HG03108 (cell line): ENCODE results near the gene NUMA1.

Source experiments
- ATAC-seq: cut with Tn5 transposase; IDR thresholded peaks from one replicate; pipeline ENCODE4 v1.9.1; 2021; ENCODE audit warnings: moderate library complexity; ENCODE audit not compliant: unreplicated experiment

Gene NUMA1

DNA sequence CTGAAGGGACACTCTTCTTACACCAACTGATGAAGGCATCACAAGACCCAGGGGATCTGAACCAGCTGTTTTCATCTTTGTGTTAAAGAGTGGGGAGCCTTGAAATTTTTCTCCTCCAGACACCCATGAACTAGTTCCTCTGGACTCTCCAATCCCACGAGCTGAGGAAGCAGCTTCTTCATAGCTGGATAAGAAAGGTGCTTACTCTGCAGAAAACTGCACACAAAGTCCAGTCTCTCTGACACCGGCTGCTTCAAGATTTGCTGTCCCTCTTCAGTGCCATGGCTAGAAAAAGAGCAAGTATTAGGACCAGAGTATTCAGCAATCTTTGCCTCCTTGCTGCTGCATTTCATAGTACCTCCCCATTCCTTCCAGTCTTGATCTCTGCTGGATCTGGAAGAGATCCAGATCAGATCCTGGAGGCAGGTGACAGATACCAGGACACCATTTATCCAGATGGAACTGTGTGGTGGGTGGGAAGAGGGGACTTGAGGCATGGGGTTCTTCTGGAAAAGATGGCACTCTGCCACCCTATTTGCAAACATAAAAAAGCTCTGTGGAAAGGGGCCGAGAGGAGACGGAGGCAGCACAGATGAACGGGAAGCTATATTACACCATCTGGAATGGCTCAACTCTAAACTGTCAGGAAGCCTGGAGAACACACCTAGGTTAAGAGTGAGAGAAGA, 56.1 kb downstream of the NUMA1 start:
- no peak for ATAC-seq

DNA sequence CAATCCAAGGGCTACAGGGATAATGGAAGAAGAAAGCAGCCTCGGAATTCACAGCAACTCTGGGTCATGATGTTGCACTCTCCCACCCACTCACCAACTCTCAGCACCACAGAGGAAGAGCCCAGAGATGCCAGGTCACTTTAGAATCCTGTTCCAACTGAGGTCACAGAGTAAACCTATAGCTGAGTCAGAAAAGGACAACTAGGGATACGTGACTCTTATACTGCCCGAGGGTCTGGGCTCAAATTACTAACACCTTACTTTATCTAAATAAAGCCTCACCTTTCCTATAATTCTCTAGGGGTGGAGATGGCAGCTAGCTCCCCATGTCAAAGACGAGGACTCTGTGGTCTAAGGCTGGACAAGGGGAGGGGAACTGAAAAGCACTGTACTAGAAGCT, 57.0 kb downstream of the NUMA1 start:
- ATAC-seq = no peak

DNA sequence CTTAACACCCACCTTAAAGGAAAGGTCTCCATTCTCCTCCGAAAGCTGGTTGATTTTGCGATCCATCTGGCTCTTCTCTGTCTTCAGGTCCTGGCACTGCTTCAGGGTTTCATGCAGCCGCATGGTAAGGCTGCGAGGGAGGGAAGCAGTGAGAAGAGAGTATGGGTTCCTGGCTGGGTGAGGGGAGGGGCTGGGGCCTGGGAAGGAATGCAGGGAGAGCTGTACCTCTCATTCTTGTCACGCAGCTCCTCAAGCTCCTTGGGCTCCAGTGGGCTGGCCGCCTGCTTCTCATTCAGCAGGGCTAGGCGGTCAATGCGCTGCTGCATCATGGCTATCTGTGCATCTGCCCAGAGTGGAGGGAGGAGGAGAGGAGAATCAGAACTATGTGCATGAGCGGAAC, 62.2 kb downstream of the NUMA1 start:
- ATAC-seq = no peak

DNA sequence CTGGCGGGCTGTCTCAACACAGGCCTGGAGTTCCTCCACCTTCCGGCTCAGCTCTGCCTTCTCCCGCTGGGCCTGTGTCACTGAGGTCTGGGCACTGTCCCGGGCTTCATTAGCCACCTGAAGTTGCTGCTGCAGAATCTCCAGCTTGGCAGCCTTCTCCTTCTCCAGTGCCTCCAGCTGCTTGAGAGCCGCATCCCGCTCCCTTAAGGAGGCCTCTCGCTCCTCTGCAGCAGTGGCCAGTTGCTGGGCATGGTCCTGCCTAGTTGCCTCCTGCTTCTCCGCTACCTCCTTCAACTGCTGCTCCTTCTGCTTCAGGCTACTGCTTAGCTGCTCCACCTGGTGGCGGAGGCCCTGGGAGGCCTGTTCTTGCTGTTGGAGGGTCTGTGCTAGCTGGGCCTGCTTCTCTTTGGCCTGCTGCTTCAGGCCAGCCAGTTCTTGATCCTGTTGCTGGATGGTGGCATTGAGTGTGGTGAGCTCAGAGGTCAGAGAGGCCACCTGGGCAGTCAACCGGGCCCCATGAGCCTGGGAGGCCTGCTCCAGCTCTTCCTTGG, 64.8 kb downstream of the NUMA1 start:
- no peak for ATAC-seq

DNA sequence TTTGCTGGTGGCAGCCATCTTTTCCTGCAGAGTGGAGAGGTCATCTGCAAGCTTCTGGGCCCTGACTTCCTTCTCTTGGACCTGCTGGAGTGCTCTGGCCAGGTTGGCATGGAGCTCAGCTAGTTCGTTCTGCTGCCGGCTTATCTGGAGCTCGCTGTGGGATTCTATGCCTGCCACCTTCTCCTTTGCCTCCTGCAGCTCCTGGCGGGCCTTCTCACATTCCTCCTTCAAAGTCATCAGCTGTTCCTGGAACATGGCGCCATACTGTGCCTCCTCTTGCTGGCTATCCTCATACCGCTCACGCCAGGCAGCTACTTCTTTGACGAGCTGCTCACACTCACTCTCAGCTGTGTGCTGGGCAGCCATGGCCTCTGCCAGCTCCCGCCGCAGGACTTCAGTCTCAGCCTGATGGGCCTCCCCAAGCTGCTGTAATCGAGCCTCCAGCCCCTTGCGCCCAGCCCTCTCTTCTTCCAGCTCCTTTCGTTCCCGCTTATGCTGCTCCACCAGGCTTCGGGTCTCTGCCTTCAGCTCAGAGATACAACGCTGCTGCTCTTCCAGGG, 65.5 kb downstream of the NUMA1 start:
- ATAC-seq = no peak

DNA sequence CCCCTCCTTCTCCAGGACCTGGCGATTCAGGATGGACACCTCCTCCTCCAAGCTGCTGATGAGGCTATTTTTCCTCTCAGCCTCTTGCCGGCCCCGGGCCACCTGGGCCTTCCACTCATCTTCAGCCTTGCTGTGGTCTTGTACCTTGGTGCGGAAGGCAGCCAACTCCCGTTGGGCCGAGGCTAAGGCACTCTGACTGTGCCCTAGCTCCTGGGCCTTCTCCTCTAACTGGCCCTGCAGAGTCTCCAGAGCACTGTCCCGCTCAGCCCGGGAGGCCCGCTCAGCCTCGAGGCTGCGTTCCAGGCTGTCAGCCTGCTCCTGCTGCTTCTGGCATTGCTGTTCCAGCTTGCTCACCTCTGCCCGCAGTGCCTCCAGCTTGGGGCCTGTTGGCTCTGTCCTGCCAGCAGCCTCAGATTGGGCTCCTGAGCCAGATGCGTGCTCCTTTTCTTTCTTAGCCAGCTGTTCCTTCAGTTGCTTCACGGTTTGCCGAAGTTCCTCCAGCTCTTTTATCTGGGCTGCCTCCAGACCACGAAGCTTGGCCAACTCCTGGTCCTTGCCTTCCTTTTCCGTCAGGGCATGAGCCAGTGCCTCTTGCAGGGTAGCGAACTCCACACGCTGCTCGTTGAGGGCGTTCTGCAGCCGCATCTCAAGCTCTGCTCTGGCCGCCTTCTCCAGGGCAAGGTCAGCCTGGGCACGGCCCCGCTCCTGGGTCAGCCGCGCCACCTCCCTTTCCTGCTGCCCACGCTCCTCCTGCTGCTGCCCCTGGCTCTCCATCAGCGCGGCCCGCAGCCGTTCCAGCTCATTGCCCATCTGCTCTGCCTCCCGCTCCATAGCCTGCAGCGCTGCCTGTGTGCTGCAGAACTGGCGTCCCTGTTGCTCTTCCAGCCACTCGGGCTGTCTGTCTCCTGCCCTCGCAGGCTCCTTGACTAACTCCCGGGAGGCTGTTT, 66.3 kb downstream of the NUMA1 start:
- no peak for ATAC-seq

DNA sequence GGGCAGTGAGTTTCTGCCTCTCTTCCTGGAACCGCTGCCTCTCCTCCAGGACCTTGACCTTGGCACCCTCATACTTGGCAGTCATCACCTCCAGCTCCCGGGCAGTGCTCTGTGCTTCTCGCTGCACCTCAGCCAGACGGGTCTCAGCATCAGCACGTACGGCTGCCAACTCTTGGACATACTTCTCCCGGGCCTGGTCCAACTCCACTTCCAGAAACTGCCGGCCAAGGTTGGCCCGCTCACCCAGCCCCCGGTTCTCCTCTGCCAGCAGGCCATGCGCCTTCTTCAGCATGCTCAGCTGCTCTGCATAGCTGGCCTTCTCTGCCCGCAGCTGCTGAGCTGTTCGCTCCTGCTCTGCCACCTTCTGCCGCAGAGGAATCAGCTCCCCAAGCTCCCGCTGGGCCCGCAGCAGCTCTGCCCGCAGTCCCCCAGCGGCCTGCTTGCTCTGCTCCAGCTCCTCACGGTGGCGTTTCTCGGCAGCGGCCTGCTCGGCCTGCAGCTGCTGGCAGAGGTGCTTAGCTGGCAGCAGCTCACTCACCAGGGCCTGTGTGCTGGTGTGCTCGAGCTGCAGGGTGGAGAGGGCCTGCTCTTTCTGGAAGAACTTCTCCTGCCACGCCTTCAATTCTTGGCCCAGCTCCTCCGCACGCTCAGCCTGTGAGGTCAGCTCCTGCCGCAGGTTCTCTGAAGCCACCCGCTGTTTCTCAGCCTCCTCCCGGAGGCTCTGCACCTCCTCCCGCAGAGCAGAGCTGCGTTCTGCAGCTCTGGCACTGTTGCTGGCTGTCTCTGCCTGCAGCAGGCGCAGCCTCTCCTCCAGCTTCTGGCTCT, 67.2 kb downstream of the NUMA1 start:
- ATAC-seq = no peak

DNA sequence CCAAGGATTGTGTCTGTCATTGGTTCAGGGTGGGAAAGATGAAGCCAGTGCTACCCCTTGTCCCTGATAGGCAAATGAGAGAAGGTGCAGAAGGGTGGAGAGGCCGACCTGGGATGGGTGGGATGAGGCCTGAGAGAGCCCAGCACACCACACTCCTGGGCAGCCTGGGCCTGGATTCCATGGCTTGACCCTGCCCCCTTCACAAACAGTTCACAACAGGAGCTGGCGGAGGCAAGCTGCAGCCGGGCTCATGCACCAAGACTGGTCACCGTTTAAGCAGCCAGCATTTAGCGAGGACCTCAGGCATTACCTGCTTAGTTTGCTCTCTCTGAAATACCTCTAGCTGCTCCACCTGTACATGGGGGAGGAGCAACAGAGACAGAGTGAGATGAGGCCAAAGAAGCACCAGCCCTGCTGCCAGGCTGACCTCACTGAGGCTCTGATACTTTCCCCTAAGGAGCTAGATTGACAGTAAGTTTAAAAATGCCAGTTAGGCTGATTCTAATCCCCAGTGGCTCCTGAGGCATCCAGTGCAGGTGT, 68.2 kb downstream of the NUMA1 start:
- ATAC-seq = no peak

DNA sequence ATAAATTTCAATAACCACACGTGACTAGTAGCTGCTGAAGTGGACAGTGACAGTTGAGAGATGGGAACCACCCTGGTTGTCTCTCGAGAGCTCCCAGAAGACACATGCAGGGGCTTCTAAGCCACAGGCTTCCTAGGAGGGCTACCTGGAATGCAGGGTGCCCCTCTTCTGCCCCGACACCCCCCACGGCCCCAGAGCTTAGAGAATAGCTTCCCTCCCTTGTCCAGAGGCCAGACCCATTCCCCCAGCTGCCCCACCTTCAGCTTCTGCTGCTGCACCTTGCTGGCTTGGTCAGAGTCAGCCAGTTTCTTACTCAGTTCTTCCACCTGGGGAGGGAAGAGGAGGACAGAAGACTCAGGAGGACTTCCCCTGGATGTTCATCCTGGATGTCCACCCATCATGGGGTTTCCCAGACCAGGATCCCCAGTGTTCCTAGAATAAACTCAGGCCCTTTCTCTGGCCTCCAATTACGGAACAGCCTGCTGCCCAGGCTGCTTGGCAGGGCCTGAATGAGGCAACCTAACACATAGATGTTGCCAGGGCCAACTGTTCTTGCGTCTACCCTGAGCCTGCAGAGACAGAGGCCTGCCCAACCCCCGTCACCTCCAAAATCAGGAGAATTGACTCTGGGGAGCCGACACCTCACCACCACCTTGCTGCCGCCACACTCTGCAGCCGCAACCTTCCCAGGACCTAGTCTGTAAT, 69.7 kb downstream of the NUMA1 start:
- ATAC-seq = no peak

DNA sequence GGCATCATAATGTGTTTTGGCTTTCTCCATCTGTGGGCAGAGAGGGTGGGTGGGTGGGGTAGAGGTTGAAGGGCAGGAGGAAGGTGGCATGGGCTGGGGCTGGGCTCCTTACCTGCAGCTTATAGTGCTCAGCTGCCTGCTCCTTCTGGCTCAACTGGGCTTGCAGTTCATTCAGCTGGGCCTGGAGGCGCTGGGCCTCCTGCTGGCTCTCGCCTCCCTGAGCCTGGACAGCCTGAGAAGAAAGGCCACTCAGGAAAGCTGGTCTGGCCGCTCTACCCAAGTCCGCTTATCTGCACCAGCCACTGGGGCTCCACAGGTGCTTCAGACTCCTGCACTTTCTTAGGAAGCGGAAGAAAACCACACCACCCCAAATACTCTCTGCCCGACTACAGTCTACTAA, 71.2 kb downstream of the NUMA1 start:
- no peak for ATAC-seq

DNA sequence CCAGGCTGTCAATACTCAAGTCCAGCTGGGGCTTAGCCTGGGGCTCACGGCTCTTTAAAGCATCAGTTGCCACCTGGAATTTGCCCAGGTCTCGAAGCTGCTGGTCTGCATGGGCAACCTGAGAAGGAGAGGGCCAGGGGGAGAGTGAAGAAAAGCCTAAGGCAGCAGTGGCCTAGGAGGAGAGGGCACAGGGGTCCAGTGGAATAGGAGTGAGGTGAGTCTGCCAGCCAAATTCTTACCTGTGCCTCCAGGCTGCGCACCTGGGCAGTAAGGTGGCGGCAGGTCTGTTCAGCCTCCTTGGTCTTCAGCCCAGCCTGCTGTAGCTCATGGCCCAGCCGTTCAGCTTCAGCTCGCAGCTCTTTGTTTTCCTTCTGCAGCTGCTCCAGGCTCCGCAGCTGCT, 71.6 kb downstream of the NUMA1 start:
- ATAC-seq = no peak

DNA sequence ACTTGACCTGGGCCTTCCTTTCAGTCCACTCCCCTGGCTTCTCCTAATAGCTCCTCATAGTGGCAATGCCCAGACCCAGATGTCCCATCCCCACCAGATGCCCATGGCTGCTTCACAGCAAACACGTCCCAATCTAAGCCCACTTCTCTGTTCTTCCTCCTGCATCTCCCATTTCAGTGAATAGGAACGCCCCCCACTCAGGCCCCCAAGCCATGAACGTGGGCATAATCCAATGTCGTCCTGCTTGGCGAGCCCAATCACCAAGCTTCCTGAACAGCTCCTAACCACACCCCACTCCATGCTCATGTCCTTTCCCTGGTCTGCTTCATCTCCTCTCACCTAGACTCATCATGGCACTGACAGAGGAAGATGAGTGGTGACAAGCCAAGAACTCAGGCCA, 72.8 kb downstream of the NUMA1 start:
- ATAC-seq = no peak

DNA sequence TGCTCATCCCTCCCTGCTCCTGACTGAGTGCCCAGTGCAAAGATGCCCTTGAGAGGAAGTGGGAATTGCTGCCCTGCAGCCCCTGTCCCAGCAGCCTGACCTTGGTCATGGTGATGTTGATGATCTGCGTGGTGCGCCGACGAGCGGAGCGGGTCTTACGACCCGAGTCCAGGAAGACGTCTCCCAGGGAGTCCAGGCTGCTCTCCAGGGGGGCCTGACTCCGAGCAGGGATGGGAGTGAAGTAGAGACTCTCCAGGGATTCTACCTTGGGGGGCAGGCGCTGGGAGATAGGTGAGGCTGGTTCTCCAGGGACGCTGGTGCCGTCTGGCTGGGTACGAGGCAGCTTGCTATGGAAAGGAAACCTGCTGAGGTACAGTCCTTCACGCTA, 73.3 kb downstream of the NUMA1 start:
- ATAC-seq = no peak

DNA sequence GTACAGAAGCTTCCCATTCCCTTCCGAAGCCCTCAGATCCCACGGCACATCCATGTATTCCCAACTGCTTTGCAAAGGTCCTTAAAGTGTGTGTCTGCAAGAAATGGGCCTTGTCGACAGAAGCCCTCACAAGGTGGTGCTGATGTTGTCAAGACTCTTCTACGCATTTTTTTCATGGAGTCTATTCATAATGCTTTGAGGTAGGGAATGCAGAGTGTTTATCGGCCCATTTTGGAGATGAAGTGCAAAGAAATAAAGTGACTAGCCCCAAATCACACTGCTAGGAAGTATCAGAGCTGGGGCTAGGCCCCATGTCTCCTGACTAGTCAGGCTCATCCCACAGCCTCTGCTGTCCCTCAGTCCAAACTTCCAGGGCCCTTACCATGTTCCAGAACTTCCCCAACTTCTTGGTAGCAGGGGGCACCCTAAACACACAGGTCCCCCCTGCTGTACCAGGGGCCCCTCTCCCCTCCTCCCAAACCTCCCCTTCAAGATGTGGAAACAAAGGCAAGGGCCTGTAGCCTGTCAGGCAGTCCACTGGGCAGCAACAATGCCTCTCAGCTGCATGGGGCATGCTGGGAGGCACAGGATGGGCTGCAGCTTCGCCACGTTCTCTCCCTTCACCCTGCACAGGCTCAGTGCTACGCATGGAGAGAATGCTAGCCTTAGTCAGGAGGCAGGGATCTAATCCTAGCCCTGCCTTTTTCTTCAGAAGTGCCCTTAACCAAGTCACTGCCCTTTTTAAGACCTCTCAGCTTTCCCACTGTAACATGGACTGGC, 73.8 kb downstream of the NUMA1 start:
- no peak for ATAC-seq

DNA sequence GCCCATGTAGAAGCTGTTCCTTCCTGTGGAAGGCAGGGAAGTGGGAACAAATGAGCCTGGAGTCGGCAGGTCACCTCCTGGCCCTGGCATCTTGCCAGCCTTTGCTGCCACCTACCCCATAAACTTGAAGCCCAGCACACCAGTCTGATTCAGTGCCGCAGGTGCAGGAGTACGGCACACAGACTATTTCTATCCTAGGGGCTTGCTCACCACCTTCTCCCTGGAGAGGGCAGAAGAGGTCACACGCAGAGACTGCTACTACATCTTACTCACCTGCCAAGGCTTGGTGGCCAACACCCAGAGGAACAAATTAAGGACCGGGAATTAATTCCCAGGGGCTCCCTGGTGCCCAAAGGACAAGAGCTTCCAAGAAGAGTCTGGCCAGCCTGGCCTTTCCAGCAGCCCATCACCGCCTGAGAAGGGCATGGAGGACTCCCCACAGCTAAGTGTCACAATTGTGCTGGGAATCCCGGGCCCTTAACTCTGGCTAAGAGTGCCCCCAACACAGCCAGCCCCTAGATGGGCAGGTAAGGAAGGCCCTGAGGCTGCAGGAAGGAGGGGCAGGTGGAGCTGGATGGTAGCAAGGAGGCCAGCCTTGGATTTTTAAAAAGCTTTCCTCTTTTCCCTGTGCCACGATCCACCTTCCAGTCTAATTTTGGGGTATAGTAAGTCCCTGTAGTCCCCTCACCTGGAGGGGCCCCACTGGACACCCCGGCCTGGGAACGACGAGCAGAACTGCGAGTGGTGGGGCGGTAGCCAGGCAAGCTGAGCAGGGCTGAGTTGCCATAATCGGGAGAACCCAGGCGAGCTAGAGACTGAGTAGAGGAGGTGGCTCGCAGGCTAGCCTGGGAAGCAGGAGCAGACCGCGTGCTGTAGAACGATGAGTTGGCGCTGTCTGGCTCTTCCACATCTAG, 74.7 kb downstream of the NUMA1 start:
- no peak for ATAC-seq

DNA sequence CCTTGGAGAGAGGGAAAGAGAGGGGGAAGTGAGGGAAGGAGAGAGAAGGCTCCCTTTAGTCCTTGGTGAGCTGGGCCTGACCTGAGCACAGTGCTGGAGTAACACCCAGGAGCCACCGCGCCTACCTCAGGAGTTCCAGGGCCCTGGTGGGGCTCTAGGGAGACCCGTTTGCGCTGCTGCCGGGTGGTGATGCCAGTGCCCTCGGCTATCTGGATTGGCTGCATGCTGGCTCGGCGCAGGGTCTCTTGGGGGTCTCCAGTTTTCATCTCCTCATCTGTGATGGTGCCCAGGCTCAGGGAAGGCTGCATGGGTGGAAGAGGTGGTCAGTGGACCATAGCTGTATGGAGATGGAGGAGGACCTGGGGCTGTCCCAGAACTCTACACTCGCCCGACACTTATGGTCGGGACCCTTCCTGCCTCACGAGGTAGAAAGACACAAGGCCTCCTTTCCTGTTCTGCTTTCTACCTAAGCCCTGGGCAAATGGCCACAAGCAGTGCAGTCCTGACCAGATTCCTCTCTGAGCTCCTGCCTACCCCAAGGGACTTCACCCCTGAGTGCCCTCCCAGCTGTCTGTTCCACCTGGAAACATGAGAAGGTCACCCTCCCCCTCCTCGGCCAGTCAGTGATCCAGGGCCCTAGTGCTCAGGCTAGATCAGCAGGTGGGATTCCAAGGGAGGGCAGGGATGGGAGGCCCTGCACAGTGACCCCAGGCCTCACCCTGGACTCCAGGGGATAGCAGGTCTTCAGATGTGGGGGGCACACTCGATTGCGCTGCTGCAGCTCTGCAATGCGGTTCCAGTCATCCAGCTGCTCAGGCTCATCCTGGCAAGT, 75.6 kb downstream of the NUMA1 start:
- ATAC-seq = no peak

DNA sequence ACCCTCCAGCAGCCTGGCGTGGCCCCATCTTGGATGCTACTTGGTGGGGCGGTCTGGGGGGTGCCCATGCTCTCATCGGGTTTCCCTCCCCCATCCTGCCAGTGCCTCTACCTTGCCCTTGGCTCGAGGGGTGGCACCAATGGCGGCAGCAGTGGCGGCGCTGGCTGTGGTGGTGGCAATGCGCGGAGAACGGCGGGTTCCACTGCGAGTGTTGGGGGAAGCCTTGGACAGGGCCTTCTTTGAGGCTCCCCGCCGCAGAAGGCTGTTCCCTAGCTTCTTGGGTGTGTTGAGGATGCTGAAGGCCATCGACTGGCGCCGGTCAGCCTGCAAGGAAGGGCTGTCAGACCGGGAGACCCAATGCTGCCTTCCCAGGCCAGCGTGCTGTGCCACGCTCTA, 76.6 kb downstream of the NUMA1 start:
- ATAC-seq = no peak
